Activated CD4-positive, alpha-beta T cell treated with anti-CD3 and anti-CD28 coated beads, Interleukin-2, amount 50 U/mL, for 48 hours (primary cell): Measurements from ENCODE around the gene ACER2.
"Not testable (repeated sequence)": the region's sequence is repeated elsewhere in the genome, so short reads cannot be mapped to it uniquely, and the experiment has no call there.

Experiments used
- DNase-seq, 2 experiments: peaks; one replicate each; pipeline ENCODE4 v3.0.0-alpha.2; 2020

The ACER2 gene

DNA sequence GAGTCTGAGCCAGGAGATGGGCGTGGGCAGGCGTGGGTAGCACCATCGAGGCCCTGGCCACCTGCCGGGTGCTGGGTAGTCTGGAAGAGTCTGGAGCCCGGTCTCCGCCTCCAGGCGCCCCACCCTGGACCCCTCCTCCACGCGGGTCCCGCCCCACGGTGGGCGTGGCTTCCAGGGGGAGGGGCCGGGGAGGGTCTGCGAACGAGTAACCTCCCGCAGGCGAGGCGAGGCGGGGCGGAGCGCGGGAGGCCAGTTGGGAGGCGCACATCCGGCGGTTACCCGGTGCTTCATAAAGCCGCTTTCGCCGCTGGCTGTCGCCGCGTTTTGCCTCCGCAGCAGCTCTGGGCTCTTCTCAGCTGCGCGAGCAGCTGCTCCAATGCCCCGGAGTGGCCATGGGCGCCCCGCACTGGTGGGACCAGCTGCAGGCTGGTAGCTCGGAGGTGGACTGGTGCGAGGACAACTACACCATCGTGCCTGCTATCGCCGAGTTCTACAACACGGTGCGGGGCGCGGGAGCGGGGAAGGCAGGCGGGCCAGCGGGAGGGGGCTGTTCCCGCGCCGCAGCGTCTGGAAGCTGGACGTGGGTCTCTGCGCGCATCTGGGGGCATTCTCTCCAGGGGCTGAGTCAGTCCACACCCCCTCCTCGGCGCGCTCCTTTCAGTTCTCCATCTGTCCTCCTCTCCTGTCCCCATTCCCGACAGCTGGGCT is at the start of gene ACER2:
Gene ACER2, plus strand, starts transcription at position 317 of the 708 bp plus-strand sequence. Its CDS starts 76 bp downstream, at position 393.
- DNase-seq: peak; percentile 96

DNA sequence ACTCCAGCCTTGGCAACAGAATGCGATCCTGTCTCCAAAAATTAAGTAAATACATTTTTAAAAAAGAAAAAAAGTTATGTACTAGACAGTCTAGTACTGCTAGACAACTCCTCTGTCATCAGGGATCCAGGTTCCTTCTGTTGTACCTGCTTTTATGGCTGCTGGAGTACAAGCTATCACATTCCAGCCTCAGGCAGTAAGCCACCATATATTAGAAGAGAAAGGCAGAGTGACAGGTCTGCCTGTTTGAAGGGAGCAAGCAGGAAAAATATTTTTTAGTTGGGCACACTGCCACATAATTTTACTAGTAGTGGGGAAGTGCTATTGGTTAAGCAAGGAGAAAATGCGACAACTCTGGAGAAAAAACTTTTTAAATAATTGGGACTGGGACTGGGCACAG is 39.7 kb upstream of the ACER2 start:
- no peak for DNase-seq

DNA sequence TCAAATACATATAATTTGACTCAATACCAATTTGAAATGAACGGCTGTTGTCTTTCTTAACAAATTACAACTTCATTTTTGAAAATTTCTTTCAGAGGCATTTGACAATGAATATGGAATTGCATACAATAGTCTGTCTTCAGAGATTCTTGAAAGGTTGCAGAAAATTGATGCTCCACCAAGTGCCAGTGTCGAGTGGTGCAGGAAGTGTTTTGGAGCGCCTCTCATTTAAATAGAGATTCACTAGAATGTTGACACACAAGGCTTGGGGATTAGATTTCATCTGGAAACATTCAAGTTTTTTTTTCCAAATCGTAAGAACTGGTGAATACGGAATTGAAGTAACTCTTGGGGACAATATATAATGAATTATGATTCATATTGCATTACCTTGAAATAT is 36.9 kb upstream of the ACER2 start:
- DNase-seq: no peak

DNA sequence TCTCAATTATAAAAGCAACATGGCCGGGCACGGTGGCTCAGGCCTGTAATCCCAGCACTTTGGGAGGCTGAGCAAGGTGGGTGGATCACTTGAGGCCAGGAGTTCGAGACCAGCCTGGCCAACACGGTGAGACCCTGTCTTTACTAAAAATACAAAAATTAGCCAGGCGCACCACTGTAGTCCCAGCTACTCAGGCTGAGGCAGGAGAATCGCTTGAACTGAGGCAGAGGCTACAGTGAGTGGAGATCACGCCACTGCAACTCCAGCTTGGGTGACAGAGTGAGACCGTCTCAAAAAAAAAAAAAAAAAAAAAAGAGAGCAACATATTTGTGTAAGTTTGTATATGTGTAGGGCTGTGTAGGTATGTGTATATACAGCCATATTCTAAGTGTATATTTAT is 36.2 kb upstream of the ACER2 start:
- DNase-seq: no peak

DNA sequence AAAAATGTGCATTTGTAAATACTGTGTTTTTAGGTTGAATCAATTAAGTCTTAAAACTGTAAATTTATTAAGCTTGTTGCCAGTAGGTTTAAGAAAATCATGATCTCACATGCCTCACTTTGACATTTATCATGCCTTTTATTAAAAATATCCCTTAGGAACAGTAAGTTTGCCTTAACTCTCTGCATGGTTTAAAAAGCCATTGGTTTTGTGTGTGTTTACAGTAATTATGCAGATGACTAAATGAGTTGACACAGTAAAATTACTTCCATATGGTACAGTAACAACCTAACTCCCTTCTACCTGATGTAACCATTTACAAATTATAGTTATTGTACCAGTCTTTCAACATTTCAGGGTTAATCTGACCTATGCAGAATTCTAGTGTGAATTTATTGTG is 35.3 kb upstream of the ACER2 start:
- DNase-seq: no peak

DNA sequence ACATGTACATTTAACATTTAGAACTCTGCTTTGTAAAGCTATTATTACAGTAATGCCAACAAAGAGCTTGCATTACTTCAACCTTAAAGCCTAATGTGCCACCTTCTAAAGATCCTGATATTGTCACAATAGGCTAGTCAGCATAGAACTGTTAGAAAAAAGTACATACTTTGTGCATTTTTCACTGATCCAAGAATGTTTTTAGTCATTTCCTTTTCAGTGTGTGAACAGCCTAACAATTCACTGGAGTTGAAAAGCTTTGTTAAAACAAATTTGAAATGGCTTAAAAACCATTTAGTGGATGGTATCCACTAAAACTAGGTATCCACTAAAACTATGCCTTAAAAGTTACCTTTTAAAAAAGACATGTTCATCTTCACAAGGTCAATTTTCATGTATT is 33.3 kb upstream of the ACER2 start:
- no peak for DNase-seq

DNA sequence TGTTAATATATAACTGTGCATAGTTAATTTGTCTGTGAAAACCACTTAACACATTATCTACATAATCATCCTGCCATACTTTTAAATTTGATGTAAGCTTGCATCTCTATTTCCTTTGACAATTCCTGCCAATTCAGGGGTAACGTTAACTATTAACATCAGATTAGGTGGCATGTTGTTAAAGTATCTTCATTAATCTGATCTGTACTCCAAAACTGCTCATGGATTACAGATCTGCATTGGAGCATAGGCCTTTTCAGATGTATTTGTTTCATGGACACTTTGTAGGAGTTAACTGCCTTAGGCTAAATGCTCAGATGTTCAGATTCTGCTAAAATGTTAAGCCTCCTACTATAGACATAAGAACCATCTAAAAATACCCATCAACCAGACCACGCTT is 31.9 kb upstream of the ACER2 start:
- no peak for DNase-seq

DNA sequence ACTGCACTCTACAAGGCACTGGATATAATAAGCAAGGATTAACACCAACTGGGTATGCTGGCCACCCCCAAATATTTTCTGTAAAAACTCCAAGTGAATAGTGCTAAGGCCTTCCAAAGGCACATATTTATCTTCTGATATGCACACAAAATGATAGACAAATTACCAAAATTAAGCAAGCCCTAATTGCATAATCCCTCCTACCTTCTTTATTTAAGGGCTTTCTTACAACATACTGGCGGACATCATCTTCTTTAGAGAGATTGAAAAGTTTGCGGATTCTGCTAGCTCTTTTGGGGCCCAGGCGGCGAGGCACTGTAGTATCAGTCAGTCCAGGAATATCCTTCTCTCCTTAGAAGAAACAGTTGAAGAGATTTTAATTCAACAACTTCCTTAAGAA is 30.6 kb upstream of the ACER2 start:
- no peak for DNase-seq

DNA sequence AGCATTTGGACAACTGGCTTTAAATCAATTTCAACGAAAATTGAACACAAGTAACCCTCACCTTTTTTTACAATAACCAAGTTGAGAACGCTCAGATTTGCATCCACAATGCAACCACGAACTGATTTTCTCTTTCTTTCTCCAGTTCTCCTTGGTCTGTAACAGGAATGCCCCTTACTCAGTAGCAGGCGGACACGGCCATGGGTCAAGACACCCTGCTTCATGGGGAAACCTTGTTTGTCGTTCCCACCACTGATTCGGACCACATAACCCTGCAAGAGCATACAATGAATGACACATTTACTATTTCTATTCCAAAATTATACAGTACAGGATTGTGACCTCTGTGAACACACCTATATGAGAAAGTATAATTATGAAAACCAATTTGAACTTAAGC is 30.2 kb upstream of the ACER2 start:
- DNase-seq: no peak

DNA sequence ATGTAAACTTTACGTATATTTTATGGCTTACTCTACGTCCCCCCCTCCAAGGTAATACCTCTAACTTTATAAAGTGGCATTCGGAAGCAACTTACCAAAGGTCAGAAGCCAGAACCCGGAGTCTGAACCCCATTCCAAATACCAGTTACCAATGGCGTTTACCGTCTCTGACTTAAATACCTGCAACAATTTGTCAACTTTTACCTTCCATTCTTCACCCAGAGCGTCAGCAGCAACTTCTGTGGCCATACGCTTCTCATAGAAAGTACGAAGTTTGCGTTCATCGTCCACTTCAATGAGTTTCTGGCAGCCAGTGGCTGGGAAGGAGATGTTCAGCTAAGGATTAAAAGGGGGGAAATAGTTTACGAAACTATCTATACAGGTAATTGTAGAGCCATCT is 29.5 kb upstream of the ACER2 start:
- DNase-seq: no peak

DNA sequence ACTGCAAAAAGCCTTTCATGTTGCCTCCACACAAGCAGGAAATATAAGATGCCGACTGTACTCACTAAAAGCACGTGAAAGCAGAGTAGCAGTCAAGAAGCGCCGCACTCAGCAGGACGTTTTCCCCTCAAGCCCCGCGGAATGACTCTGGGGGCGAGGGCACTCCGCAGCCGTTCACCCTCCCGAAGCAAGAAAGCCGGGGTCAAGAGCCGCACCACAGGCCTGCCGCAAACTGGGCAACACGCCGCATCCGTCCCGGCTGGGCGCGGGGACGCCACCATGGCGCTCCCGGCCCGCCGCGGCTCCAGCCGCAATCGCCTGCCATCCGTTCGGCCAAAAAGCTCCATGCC is 29.1 kb upstream of the ACER2 start:
- DNase-seq: peak in 1 of 2 experiments; percentile 36

DNA sequence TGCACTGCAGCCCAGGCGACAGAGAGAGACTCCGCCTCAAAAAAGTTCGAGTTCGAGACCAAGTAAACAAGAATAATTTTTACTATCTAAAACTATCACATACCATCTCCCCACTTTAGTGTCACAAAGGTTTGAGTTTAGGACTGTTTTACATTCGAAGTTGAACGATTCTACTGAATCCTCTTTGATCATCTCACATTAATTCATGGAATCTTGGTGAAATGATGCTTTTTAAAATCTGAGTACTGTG is 28.1 kb upstream of the ACER2 start:
- no peak for DNase-seq

DNA sequence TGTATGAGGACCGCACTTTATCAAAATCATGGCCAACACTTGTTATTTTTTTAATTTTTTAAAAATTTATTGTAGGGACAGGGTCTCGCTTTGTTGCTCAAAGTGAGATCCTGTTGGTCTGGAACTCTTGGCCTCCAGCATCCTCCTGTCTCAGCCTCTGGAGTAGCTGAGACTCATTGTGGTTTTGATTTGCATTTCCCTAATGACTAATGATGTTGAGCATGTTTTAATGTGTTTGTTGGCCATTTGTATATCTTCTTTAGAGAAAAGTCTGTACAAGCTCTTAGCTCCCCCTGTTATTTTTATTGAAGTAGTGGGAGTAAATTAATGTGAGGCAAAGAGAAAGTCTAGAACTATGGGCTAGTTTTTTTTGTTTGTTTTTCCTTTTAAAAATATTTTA is 27.2 kb upstream of the ACER2 start:
- DNase-seq: no peak

DNA sequence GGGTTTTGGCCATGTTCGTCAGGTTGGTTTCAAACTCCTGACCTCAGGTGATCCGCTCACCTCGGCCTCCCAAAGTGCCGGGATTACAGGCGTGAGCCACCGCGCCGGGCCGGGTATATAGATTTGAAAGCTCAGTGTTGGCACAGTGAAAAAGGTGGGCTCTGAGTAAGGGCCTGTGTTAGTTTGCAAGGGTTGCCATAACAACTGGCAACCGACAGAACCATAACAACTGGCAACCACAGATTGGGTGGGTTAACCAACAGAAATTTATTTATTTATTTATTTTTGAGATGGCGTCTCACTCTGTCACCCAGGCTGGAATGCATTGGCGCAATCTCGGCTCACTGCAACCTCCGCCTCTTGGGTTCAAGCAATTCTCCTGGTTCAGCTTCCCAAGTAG is 23.6 kb upstream of the ACER2 start:
- DNase-seq: not testable (repeated sequence)

DNA sequence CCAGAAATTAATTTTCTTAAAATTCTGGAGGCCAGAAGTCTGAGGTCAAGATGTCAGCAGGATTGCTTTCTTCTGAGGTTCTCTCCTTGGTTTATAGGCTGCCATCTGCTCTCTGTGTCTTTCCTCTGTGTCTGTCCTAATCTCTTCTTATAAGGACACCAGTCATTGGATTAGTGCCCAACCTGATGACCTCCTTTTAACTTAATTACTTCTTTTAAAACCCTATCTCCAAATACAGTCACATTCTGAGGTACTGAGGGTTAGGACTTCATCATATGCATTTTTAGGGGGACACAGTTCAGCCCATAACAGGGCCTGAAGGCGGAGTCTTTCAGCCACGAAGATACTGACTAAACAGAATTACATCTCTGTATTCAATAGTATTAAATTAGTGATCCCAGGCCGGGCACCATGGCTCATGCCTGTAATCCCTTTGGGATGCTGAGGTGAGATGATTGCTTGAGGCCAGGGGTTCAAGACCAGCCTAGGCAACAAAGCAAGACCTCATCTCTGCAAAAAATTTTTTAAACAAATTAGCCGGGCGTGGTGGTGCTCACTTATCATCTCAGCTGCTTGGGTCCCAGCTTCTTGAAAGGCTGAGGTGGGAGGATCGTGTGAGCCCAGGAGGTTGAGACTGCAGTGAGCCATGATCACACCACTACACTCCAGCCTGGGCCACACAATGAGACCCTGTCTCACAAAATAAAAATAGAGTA is 22.9 kb upstream of the ACER2 start:
- DNase-seq: no peak

DNA sequence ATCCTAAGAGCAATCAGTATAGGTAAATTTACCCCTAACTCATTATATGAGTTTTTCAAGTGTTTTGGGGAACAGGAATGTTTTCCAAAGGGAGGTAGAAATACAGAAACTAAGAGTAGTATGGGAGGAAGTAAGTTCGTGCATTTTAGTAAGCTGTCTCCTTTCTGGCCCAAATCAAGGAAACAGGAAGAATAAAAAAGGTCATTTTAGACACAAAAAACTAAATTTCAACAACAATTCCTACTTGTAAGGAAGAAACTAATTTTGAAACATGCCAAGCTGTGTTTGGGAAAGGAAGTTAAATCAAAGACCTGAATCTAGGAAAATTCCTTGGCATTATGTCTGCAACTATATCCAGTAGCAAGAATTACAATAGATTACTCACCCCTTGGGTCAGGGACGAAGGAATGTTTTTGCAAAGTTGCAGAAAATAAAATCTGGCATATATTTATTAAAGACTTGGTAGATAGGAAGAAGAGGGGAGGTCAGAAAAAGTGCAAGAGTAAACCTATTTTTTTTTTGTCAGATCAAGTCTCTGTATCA is 22.2 kb upstream of the ACER2 start:
- no peak for DNase-seq

DNA sequence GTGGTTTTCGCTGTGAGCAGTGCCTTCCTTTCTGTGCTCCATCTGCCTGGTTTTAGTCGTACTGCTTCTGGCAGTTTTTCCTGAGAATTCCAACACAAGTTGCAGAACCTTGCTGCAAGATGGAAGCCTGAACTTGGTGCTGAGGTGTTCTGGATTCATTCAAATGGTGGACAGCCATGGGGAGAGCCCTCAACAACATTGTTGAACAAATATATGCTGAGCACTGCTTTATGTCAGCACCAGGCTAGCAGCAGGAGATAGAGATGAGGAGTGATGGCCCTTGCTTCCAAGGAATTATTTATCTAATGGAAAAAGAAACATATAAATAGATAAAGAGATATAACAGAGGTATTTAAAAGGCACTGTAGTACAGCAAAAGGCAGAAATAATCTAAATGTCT is 21.5 kb upstream of the ACER2 start:
- no peak for DNase-seq

DNA sequence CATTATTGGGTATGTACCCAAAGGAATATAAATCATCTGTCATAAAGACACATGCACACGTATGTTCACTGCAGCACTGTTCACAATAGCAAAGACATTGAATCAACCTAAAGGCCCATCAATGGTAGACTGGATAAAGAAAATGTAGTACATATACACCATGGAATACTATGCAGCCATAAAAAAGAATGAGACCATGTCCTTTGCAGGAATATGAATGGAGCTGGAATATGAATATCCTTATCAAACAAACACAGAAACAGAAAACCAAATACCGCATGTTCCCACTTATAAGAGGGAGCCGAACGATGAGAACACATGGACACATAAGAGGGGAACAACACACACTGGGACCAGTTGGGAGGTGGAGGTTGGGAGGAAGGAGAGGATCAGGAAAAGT is 19.3 kb upstream of the ACER2 start:
- DNase-seq: not testable (repeated sequence)

DNA sequence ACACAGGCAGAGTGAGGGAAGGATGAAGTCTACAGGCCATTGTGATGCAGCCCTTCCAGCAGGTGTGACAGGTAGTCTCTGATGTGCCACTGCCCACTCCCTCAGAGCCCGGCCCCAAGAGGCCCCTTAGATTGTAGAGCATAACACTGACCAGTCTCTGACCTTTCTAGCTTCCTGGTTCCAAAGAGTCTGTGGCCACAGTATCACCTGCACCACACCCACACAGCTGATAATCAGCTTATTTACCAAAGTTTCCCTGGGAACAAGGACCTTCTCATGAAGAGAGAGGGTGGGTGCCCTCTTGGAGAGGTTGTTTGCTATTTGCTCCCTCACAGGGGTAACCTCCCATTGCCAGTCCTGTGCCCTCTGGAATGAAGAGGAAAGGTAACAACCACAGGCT is 11.0 kb upstream of the ACER2 start:
- no peak for DNase-seq

DNA sequence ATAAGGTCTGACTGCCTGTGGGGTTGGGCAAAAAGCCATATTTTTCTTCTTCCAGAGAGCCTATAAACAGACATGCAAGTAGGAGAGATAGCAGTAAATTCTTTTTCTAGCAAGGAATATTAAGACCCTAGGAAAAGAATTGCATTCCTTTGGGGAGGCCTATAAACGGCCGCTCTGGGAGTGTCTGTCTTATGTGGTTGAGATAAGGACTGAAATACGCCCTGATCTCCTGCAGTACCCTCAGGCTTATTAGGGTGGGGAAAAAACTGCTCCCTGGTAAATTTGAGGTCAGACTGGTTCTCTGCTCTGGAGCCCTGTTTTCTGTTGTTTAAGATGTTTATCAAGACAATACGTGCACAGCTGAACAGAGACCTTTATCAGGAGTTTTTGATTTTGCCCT is 5.6 kb upstream of the ACER2 start:
- DNase-seq: not testable (repeated sequence)

DNA sequence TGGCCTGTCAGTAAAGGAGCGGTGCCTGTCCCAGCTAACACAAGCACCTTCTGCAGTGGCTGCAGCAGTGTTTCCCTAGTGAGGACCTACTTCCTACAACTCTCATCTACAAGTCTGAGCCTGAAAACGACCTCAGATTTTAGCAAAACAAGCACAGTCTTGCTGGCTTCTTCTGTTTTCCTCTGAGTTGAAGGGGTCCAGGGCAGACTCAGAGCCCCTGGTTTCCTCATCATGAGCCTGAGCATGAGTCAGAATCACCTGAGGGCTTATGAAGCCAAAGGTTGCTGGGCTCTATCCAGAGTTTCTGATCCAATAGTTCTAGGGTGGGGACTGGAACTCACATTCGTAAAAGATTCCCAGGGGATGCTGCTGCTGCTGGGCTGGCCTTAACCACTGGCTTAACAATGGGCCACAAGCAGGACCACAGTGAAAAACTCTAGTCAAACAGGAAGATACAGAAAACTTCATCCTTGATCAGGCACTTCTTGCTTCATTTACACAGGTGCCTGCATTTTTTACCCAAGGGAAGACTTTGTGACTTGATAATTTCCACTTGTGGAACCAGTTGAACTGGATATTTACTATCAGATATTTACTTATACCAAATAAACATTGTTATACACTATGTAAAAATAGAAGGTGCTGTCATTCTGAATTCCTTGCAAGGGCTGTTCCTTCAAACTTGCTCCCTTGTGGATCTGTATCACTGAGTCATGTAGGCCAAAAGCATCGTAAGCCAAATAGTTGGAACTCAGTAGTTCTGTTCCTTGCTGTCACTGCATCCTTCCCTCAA is 4.3 kb upstream of the ACER2 start:
- no peak for DNase-seq

DNA sequence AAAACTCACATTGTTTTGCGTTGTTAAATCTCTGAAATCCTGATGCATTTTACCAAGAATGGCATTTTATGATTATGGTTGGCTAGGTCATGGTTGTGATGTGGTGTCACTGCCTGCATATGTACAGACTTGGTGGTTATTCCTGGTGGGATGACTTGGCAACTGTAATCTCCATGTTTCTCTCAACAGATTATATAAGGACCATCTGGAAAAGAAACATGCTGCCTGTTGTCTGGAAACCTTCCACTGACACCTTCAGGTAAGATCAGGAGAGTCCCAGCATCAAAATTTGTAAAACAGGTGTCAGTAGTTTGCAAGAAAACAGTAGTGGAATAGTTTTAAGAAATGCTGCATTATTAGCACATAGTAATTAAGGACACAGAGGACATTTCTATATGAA is 3.0 kb upstream of the ACER2 start:
- no peak for DNase-seq

DNA sequence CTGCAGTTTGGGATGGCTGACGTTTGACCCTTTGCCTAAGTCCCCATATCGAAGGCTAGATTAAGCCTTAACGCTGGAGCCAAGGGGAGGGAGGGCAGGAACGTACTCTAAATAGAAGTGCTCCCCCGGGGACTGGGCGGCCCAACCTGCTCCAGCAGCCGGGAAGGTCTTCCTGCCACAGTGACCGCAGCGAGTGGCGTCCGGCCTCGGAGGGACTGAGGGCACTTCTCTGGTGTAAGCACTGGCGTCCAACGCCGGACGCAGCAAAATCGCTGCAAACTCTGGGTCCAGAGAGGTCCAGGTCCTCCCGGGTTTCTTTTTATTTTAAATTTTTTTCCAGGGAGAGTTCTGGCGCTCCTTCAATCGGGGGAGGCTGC is 505 bp upstream of the ACER2 start:
- no peak for DNase-seq
